ENCODE data around the gene LGI4. TPM values are rescaled to one million over a fixed set of nuclear protein-coding genes. Genes with fewer than 3 reads are reported as not detected.

Gene LGI4
- total and polyA plus RNA-seq, 2 experiments from 2014 or later = 3.4 to 4.3 TPM

DNA sequence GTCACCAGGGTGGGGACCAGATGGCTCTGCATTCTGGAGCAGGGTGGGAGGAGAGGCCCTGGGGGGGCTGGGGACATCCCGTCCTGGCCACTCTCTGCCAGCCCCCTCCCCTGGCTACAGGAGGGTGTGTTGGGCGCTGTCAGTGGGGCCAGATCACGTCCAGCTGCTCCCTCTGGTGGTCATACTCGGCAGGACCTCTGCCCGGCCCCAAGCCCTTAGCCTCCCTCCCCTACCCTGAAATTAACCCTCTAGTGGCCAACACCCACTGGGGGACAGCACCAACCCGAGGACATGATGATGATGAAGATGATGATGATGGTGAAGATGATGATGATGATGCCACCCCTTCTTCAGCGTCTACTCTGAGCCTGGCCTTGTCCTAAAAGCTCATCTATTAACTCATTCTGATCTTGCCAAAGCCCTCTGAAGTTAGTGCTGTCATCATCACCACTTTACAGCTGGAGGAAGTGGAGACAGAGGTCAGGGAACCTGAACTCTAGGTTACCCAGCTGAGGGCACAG, 590 bp upstream of the LGI4 start:
- TF ChIP-seq, protein P1, sequence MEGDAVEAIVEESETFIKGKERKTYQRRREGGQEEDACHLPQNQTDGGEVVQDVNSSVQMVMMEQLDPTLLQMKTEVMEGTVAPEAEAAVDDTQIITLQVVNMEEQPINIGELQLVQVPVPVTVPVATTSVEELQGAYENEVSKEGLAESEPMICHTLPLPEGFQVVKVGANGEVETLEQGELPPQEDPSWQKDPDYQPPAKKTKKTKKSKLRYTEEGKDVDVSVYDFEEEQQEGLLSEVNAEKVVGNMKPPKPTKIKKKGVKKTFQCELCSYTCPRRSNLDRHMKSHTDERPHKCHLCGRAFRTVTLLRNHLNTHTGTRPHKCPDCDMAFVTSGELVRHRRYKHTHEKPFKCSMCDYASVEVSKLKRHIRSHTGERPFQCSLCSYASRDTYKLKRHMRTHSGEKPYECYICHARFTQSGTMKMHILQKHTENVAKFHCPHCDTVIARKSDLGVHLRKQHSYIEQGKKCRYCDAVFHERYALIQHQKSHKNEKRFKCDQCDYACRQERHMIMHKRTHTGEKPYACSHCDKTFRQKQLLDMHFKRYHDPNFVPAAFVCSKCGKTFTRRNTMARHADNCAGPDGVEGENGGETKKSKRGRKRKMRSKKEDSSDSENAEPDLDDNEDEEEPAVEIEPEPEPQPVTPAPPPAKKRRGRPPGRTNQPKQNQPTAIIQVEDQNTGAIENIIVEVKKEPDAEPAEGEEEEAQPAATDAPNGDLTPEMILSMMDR (conservative IDR thresholded peaks at IDR 0.05; ENCODE audit: low read depth in 2 of 2) = peak; percentile 80 to 86
- TF ChIP-seq CREB1 (CRISPR knock-in tag; IDR thresholded peaks at IDR 0.05; ENCODE audit: low read depth) (peak; percentile 47; the same call in 1 of the 2 replicates), NANOG (IDR thresholded peaks at IDR 0.05; ENCODE audit: borderline replicate concordance) (no peak)
- Mint-ChIP-seq H3K9me3 (no peaks in the 10 kb centered on the region), H3K27me3 (ENCODE audit: insufficient read depth, low read depth, poor library complexity) (peaks cover 16% of the 10 kb centered on the region), H3K36me3 (ENCODE audit: low read depth) (no peaks in the 10 kb centered on the region; the same call in 2 of the 3 replicates), H3K4me1 (peaks cover 22% of the 10 kb centered on the region), H3K27ac (no peak overlapping the region), H3K4me3 (no peak overlapping the region)
- DNase-seq (ENCODE audit: low spot score) = peak; percentile 87
- H3K4me2 ChIP-seq = peak overlapping the region; percentile 80
- H4K20me1 ChIP-seq (replicated peaks; ENCODE audit: insufficient read depth) = no peaks in the 10 kb centered on the region
- peak; percentile 92 for ATAC-seq
- peak overlapping the region; percentile 48 for H3K4me3 ChIP-seq
- peaks cover 14% of the 10 kb centered on the region; the same call in 1 of the 2 replicates for H3K4me1 ChIP-seq (ENCODE audit: insufficient read depth)
- H3K79me2 ChIP-seq (replicated peaks; ENCODE audit: insufficient read depth) = no peaks in the 10 kb centered on the region
- H3K36me3 ChIP-seq (ENCODE audit: insufficient read depth) = no peaks in the 10 kb centered on the region
- peaks cover 10% of the 10 kb centered on the region for H3K9me2 ChIP-seq (ENCODE audit: insufficient read depth)
- 0 out of 2 replicates have a peak, but pooled peaks cover 2% of the 10 kb centered on the region for H3F3A ChIP-seq (replicated peaks; ENCODE audit: low read depth)
- no peak overlapping the region for H3K27ac ChIP-seq (ENCODE audit: low read depth)
- H3K27me3 ChIP-seq (ENCODE audit: insufficient read depth) = no peaks in the 10 kb centered on the region
- H2AFZ ChIP-seq = no peak overlapping the region

DNA sequence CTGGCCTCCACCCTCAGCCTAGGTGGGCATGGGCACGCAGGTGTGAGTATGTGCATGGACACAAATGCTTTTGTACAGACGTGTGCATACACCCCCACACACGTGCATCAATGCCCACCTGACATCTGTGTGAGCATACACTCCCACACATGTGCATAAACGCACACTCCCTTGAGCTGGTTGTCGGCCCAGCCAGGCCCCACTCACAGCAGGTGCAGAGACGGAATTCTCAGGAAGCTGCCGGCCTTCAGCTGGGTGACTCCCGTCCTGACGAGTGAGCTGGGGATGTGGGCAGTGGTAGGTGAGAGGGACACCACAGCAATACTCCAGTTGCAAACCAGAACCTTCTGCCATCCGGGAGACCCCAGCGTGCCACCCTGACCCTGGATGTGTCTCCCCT, 1.0 kb downstream of the LGI4 start:
- Mint-ChIP-seq H3K4me1 (peaks cover 16% of the 10 kb centered on the region), H3K9me3 (no peaks in the 10 kb centered on the region), H3K36me3 (ENCODE audit: low read depth) (no peaks in the 10 kb centered on the region; the same call in 2 of the 3 replicates), H3K27ac (no peak overlapping the region), H3K4me3 (no peak overlapping the region), H3K27me3 (ENCODE audit: insufficient read depth, low read depth, poor library complexity) (peaks cover 4% of the 10 kb centered on the region)
- Histone ChIP-seq H3K27ac (ENCODE audit: low read depth) (no peak overlapping the region), H3K4me2 (no peak overlapping the region), H3K4me1 (ENCODE audit: insufficient read depth) (peaks cover 11% of the 10 kb centered on the region; the same call in 1 of the 2 replicates), H3K27me3 (ENCODE audit: insufficient read depth) (no peaks in the 10 kb centered on the region), H3K9me2 (ENCODE audit: insufficient read depth) (peaks cover 10% of the 10 kb centered on the region), H3K36me3 (ENCODE audit: insufficient read depth) (no peaks in the 10 kb centered on the region), H3K79me2 (replicated peaks; ENCODE audit: insufficient read depth) (no peaks in the 10 kb centered on the region), H3K4me3 (no peak overlapping the region), H3F3A (replicated peaks; ENCODE audit: low read depth) (0 out of 2 replicates have a peak, but pooled peaks cover 2% of the 10 kb centered on the region), H4K20me1 (replicated peaks; ENCODE audit: insufficient read depth) (no peaks in the 10 kb centered on the region), H2AFZ (no peak overlapping the region)
- TF ChIP-seq, protein P2, sequence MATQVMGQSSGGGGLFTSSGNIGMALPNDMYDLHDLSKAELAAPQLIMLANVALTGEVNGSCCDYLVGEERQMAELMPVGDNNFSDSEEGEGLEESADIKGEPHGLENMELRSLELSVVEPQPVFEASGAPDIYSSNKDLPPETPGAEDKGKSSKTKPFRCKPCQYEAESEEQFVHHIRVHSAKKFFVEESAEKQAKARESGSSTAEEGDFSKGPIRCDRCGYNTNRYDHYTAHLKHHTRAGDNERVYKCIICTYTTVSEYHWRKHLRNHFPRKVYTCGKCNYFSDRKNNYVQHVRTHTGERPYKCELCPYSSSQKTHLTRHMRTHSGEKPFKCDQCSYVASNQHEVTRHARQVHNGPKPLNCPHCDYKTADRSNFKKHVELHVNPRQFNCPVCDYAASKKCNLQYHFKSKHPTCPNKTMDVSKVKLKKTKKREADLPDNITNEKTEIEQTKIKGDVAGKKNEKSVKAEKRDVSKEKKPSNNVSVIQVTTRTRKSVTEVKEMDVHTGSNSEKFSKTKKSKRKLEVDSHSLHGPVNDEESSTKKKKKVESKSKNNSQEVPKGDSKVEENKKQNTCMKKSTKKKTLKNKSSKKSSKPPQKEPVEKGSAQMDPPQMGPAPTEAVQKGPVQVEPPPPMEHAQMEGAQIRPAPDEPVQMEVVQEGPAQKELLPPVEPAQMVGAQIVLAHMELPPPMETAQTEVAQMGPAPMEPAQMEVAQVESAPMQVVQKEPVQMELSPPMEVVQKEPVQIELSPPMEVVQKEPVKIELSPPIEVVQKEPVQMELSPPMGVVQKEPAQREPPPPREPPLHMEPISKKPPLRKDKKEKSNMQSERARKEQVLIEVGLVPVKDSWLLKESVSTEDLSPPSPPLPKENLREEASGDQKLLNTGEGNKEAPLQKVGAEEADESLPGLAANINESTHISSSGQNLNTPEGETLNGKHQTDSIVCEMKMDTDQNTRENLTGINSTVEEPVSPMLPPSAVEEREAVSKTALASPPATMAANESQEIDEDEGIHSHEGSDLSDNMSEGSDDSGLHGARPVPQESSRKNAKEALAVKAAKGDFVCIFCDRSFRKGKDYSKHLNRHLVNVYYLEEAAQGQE (IDR thresholded peaks at IDR 0.05; ENCODE audit: unreplicated experiment) = no peak
- TF ChIP-seq ZNF462 (CRISPR knock-in tag; IDR thresholded peaks at IDR 0.05) (no peak), EZH2 (IDR thresholded peaks at IDR 0.05; ENCODE audit: low read depth, unreplicated experiment) (no peak)
- ATAC-seq (no peak), DNase-seq (ENCODE audit: low spot score) (no peak)

Measured in GM23338 (cell line).